ENCODE measurements around the gene UBA6.
"Not testable (repeated sequence)": the region's sequence is repeated elsewhere in the genome, so short reads cannot be mapped to it uniquely, and the experiment has no call there.

Gene UBA6

GRCh38 chr4:67638136-67638535, 62.8 kb downstream of the UBA6 start:
- no peak for DNase-seq
- Histone ChIP-seq H3K9me3 (no peaks in the 10 kb centered on the region), H3K36me3 (peaks cover 10% of the 10 kb centered on the region), H3K4me3 (ENCODE audit: low read depth, low read length) (no peak overlapping the region), H3K27me3 (no peaks in the 10 kb centered on the region), H3K4me1 (no peaks in the 10 kb centered on the region)
- no peak for TF ChIP-seq CTCF (IDR thresholded peaks at IDR 0.05; ENCODE audit: low read depth, low read length)

- not testable (repeated sequence) for DNase-seq; H3K4me1 ChIP-seq; H3K27me3 ChIP-seq; H3K9me3 ChIP-seq; H3K4me3 ChIP-seq (ENCODE audit: low read depth, low read length)
- H3K36me3 ChIP-seq: peaks cover 13% of the 10 kb centered on the region
Measured at GRCh38 chr4:67636978-67637377, 64.0 kb downstream of the UBA6 start.

GRCh38 chr4:67635331-67635730, 65.6 kb downstream of the UBA6 start:
- Histone ChIP-seq H3K9me3 (no peaks in the 10 kb centered on the region), H3K4me3 (ENCODE audit: low read depth, low read length) (no peak overlapping the region), H3K36me3 (peaks cover 22% of the 10 kb centered on the region), H3K4me1 (no peaks in the 10 kb centered on the region), H3K27me3 (no peaks in the 10 kb centered on the region)
- no peak for DNase-seq
- TF ChIP-seq CTCF (IDR thresholded peaks at IDR 0.05; ENCODE audit: low read depth, low read length): no peak

- peaks cover 22% of the 10 kb centered on the region for H3K36me3 ChIP-seq
- no peaks in the 10 kb centered on the region for H3K9me3 ChIP-seq
- DNase-seq: no peak
- no peak for TF ChIP-seq CTCF (IDR thresholded peaks at IDR 0.05; ENCODE audit: low read depth, low read length)
- H3K4me1 ChIP-seq: no peaks in the 10 kb centered on the region
- H3K27me3 ChIP-seq: no peaks in the 10 kb centered on the region
- H3K4me3 ChIP-seq (ENCODE audit: low read depth, low read length): no peak overlapping the region
Measured at GRCh38 chr4:67634741-67635140, 66.2 kb downstream of the UBA6 start.

GRCh38 chr4:67632492-67632891, 68.5 kb downstream of the UBA6 start:
- no peak for TF ChIP-seq CTCF (IDR thresholded peaks at IDR 0.05; ENCODE audit: low read depth, low read length)
- Histone ChIP-seq H3K4me3 (ENCODE audit: low read depth, low read length) (no peak overlapping the region), H3K4me1 (no peaks in the 10 kb centered on the region), H3K27me3 (no peaks in the 10 kb centered on the region), H3K36me3 (peaks cover 17% of the 10 kb centered on the region), H3K9me3 (no peaks in the 10 kb centered on the region)
- DNase-seq: no peak

- peaks cover 12% of the 10 kb centered on the region for H3K36me3 ChIP-seq
- no peaks in the 10 kb centered on the region; the same call in 1 of the 2 replicates for H3K4me1 ChIP-seq
- TF ChIP-seq CTCF (IDR thresholded peaks at IDR 0.05; ENCODE audit: low read depth, low read length): no peak
- H3K9me3 ChIP-seq: no peaks in the 10 kb centered on the region
- no peaks in the 10 kb centered on the region for H3K27me3 ChIP-seq
- H3K4me3 ChIP-seq (ENCODE audit: low read depth, low read length): no peak overlapping the region
- no peak for DNase-seq
Measured at GRCh38 chr4:67624939-67625338, 76.0 kb downstream of the UBA6 start.

- Histone ChIP-seq H3K9me3 (no peaks in the 10 kb centered on the region; the same call in 1 of the 2 replicates), H3K36me3 (peaks cover 9% of the 10 kb centered on the region), H3K4me1 (no peaks in the 10 kb centered on the region), H3K4me3 (ENCODE audit: low read depth, low read length) (no peak overlapping the region), H3K27me3 (no peaks in the 10 kb centered on the region)
- no peak for DNase-seq
- TF ChIP-seq CTCF (IDR thresholded peaks at IDR 0.05; ENCODE audit: low read depth, low read length): no peak
Measured at GRCh38 chr4:67616478-67616877, 84.5 kb downstream of the UBA6 start.

Measured in BE2C (cell line).